Gastrocnemius medialis (tissue), 4 donors: ENCODE data around the gene JMJD7. TPM values are rescaled to one million over a fixed set of nuclear protein-coding genes. Genes with fewer than 3 reads are reported as not detected.

ENCODE experiments used
- ATAC-seq, 2 donors: fragments of 150-250 bp; one replicate each; pipeline ENCODE4 v1.9.1; 2016
- DNase-seq, 2 donors: peaks; one replicate each; pipeline ENCODE4 v3.0.0-alpha.2; 2019
- H3K27ac ChIP-seq, 4 donors: fragments of 200-600 bp; sonication (generic); 1 replicate in 1 of 4; 2 replicates in 3 of 4; pipeline ENCODE4 v1.5.1; 2016 to 2018; ENCODE audit warnings: mild to moderate bottlenecking in 2 of 4, moderate library complexity in 1 of 4
- H3K27me3 ChIP-seq, 3 donors: fragments of 200-600 bp; sonication (generic) in 2 of 3; 1 replicate in 1 of 3; 2 replicates in 2 of 3; pipeline versions ENCODE4 v1.5.1 to v1.6.0; 2016 to 2019; ENCODE audit warnings: mild to moderate bottlenecking in 1 of 3, moderate library complexity in 1 of 3
- H3K36me3 ChIP-seq, 2 donors: fragments of 200-600 bp; sonication (generic) in 1 of 2; one replicate each; pipeline ENCODE4 v1.5.1; 2017 to 2018
- H3K4me1 ChIP-seq, 2 donors: fragments of 200-600 bp; sonication (generic) in 1 of 2; one replicate each; pipeline ENCODE4 v1.5.1; 2016 to 2017; ENCODE audit warnings: mild to moderate bottlenecking in 2 of 2
- H3K4me3 ChIP-seq, 4 donors: fragments of 200-600 bp; sonication (generic) in 3 of 4; 1 replicate in 1 of 4; 2 replicates in 3 of 4; pipeline ENCODE4 v1.5.1; 2016 to 2019; ENCODE audit warnings: mild to moderate bottlenecking in 2 of 4
- H3K9me3 ChIP-seq, 3 donors: fragments of 200-600 bp; sonication (generic) in 2 of 3; 1 replicate in 1 of 3; 2 replicates in 2 of 3; pipeline ENCODE4 v1.5.1; 2016 to 2019
- POLR2A ChIP-seq, 2 donors: fragments of 450-650 bp; IDR thresholded peaks; one replicate each; pipeline ENCODE4 v1.6.1; 2017; ENCODE audit warnings: antibody characterized with exemption in 2 of 2, mild to moderate bottlenecking in 2 of 2, moderate library complexity in 2 of 2
- in situ Hi-C, 4 donors: fragments of 200-750 bp; cut with MboI; loops; one replicate each; pipeline versions ENCODE4 v1.15.0 to v1.8.0; 2017; ENCODE audit warnings: low sequenced_read_pairs in 4 of 4
- intact Hi-C: fragments of 100-400 bp; cut with DNase I; formaldehyde crosslinking; loops from one replicate; pipeline ENCODE4 v1.15.1; 2023; ENCODE audit warnings: low total_unique reads
- total RNA-seq, 4 donors: library from RNA; depleted of rRNA; stranded (reverse); fragments of >200 nt; gene quantifications; one replicate each; pipeline versions ENCODE4 v1.1.0 to v1.2.3, GENCODE V29; 2016
- TF ChIP-seq, protein P1 (sequence below), 5 experiments: fragments of 450-650 bp in 3 of 5; fragments of 200-600 bp in 2 of 5; sonication (generic) in 2 of 5; IDR thresholded peaks in 4 of 5; conservative IDR thresholded peaks in 1 of 5; 1 replicate in 4 of 5; 2 replicates in 1 of 5; pipeline ENCODE4 v1.5.1; 2016 to 2019; ENCODE audit warnings: antibody characterized with exemption in 5 of 5, mild to moderate bottlenecking in 3 of 5, moderate library complexity in 3 of 5

Gene JMJD7
- total RNA-seq, 4 donors from 2014 or later = 1.7 to 7.6 (median 3.9) TPM

DNA sequence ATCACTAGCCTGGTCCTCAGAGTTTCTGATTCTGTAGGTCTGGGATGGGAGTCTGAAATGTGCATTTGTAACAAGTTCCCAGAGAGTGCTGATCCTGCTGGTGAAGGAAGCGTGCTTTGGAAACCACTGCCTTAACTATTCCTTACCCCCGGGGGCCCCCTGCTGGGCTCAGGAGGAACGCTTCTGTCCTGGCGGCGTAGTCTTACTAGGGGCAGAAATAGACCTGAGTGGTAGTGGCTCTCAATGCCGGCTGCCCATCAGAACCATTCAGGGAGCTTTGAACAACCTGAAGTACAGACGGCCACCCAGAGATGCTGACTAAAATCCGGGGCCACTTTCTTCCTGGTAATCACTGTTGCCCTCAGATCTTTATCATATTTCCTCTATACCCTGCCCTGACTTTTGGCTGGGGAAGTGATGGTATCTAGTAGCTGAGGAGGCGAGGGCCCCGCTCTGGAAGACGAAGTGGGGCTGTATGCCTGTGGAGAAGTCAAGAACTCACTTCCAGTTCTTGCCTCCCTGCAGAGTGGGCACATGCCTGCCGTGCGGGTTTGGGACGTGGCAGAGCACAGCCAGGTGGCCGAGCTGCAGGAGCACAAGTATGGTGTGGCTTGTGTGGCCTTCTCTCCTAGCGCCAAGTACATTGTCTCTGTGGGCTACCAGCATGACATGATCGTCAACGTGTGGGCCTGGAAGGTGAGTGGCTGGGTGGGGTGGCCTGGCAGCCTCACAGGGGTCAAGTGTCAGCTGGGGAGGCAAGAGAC is 16.3 kb upstream of the JMJD7 start:
- Histone ChIP-seq H3K36me3 (peaks cover 0 to 5% of the 10 kb centered on the region in 2 donors), H3K4me3 (no peak overlapping the region), H3K27me3 (no peaks in the 10 kb centered on the region), H3K9me3 (no peaks in the 10 kb centered on the region), H3K4me1 (no peaks in the 10 kb centered on the region), H3K27ac (no peak overlapping the region)
- intact Hi-C loops (loop anchor here (1.0 to 5.0 kb wide), 3 partner anchors 37 to 254 kb away; partner anchors contain the start of genes MAPKBP1 and TYRO3), in situ Hi-C loops (loop anchor here (5.0 to 25.0 kb wide), 4 partner anchors 39 to 207 kb away; partner anchors contain the start of gene MAPKBP1 (in 3 of the 4))
- ATAC-seq = peak; percentile 94 to 97
- no peak for TF ChIP-seq POLR2A (IDR thresholded peaks at IDR 0.05)
- TF ChIP-seq, protein P1, sequence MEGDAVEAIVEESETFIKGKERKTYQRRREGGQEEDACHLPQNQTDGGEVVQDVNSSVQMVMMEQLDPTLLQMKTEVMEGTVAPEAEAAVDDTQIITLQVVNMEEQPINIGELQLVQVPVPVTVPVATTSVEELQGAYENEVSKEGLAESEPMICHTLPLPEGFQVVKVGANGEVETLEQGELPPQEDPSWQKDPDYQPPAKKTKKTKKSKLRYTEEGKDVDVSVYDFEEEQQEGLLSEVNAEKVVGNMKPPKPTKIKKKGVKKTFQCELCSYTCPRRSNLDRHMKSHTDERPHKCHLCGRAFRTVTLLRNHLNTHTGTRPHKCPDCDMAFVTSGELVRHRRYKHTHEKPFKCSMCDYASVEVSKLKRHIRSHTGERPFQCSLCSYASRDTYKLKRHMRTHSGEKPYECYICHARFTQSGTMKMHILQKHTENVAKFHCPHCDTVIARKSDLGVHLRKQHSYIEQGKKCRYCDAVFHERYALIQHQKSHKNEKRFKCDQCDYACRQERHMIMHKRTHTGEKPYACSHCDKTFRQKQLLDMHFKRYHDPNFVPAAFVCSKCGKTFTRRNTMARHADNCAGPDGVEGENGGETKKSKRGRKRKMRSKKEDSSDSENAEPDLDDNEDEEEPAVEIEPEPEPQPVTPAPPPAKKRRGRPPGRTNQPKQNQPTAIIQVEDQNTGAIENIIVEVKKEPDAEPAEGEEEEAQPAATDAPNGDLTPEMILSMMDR (IDR thresholded peaks at IDR 0.05 in 4 of 5, conservative IDR thresholded peaks at IDR 0.05 in 1 of 5) = peak; percentile 87 to 93 (median 93)
- peak; percentile 67 to 80 for DNase-seq

DNA sequence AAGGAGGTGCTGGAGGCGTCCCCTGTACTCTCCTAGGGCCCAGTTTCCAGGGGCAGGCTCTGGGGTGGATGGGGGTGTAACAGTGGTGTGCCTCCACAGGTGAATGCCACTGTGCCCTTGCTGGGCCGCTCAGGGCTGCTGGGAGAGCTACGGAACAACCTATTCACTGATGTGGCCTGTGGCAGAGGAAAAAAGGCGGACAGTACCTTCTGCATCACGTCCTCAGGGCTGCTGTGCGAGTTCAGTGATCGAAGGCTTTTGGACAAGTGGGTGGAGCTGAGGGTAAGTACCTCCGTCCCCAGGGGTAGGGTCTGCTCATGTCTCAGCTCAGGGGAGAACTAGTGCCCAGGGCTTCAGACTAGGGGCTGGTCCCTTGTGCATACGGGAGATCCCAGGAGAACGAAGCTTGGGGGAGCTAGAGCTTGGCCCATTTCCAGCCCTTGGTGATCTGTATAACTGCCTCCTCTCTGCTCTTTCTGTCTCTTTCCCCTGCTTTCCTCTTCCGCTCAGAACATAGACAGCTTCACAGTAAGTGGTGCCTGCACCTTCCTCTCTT is 15.0 kb upstream of the JMJD7 start:
- intact Hi-C loops = loop anchor here (5.0 kb wide), 2 partner anchors 211 to 256 kb away; partner anchors contain the start of gene TYRO3
- TF ChIP-seq POLR2A (IDR thresholded peaks at IDR 0.05) = no peak
- TF ChIP-seq, protein P1 (IDR thresholded peaks at IDR 0.05 in 4 of 5, conservative IDR thresholded peaks at IDR 0.05 in 1 of 5) = no peak

DNA sequence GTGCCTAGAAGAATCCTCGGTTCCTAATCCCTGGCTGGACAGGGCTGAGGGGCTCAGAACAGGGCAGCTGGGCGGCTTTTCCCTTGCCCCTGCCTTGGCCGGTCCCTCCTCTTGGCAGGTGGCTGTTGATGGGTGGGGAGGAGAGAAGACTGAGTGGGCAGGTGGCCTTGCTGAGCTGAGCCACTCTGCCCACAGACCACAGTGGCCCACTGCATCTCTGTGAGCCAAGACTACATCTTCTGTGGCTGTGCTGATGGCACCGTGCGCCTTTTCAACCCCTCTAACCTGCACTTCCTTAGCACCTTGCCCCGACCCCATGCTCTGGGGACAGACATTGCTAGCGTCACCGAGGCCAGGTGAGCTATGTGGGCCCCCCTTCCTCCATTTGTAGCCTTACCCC is 14.5 kb upstream of the JMJD7 start:
- peaks cover 0 to 23% of the 10 kb centered on the region in 2 donors for H3K36me3 ChIP-seq
- ATAC-seq (no peak), DNase-seq (no peak)
- no peaks in the 10 kb centered on the region for H3K9me3 ChIP-seq
- intact Hi-C loops = loop anchor here (5.0 kb wide), 2 partner anchors 211 to 256 kb away; partner anchors contain the start of gene TYRO3
- H3K27ac ChIP-seq = no peak overlapping the region
- in situ Hi-C loops = loop anchor here (5.0 to 25.0 kb wide), 4 partner anchors 41 to 209 kb away; partner anchors contain the start of gene MAPKBP1 (in 3 of the 4)
- H3K4me3 ChIP-seq = no peak overlapping the region
- no peaks in the 10 kb centered on the region for H3K4me1 ChIP-seq
- H3K27me3 ChIP-seq = no peaks in the 10 kb centered on the region
- TF ChIP-seq, protein P1 (IDR thresholded peaks at IDR 0.05 in 4 of 5, conservative IDR thresholded peaks at IDR 0.05 in 1 of 5) = no peak
- TF ChIP-seq POLR2A (IDR thresholded peaks at IDR 0.05) = no peak

More for the DNA sequence above, 15.0 kb upstream of the JMJD7 start:
- H3K9me3 ChIP-seq = no peaks in the 10 kb centered on the region
- H3K36me3 ChIP-seq = peaks cover 0 to 17% of the 10 kb centered on the region in 2 donors
- no peak overlapping the region for H3K27ac ChIP-seq
- ATAC-seq (no peak), DNase-seq (no peak)
- in situ Hi-C loops = loop anchor here (5.0 to 25.0 kb wide), 4 partner anchors 41 to 208 kb away; partner anchors contain the start of gene MAPKBP1 (in 3 of the 4)
- H3K4me1 ChIP-seq = no peaks in the 10 kb centered on the region
- no peak overlapping the region for H3K4me3 ChIP-seq
- H3K27me3 ChIP-seq = no peaks in the 10 kb centered on the region

DNA sequence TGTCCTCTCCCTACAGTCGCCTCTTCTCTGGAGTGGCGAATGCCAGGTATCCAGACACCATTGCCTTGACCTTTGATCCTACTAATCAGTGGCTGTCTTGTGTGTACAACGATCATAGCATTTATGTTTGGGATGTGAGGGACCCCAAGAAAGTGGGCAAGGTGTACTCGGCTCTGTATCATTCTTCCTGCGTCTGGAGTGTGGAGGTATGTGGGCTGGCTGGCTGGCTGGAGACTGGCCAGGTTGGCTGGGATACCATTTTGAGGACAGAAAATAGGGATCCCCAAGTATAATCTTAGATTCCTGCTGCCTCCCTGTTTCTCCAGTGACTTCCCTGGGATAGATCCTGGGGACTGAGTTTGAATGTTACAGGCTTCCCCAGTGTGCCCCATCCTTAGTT is 13.4 kb upstream of the JMJD7 start:
- in situ Hi-C loops (loop anchor here (5.0 to 25.0 kb wide), 4 partner anchors 42 to 210 kb away; partner anchors contain the start of gene MAPKBP1 (in 3 of the 4)), intact Hi-C loops (loop anchor here (5.0 kb wide), 2 partner anchors 212 to 257 kb away; partner anchors contain the start of gene TYRO3)
- Histone ChIP-seq H3K4me1 (no peaks in the 10 kb centered on the region), H3K9me3 (no peaks in the 10 kb centered on the region), H3K27me3 (no peaks in the 10 kb centered on the region), H3K4me3 (no peak overlapping the region), H3K36me3 (peaks cover 0 to 33% of the 10 kb centered on the region in 2 donors), H3K27ac (no peak overlapping the region)
- TF ChIP-seq, protein P1 (IDR thresholded peaks at IDR 0.05 in 4 of 5, conservative IDR thresholded peaks at IDR 0.05 in 1 of 5) = no peak
- TF ChIP-seq POLR2A (IDR thresholded peaks at IDR 0.05) = no peak
- no peak for DNase-seq
- no peak for ATAC-seq
